OCI-LY7 (cell line): ENCODE results near the gene MLLT3.

Experiments
- EZH2phosphoT487 ChIP-seq: fragments of 200-600 bp; sonication (generic); IDR thresholded peaks from 2 replicates; pipeline ENCODE4 v1.6.1; 2018; ENCODE audit warnings: low read depth, borderline replicate concordance, mild to moderate bottlenecking, mixed run types, antibody characterized with exemption, low read length, moderate library complexity, mixed read lengths
- TF ChIP-seq, protein P1 (sequence below): fragments of 200-600 bp; sonication (generic); conservative IDR thresholded peaks from 2 replicates; pipeline ENCODE4 v1.5.1; 2014; ENCODE audit warnings: mild to moderate bottlenecking, antibody characterized with exemption, low read length, moderate library complexity, mixed read lengths

- TF ChIP-seq, protein P1, sequence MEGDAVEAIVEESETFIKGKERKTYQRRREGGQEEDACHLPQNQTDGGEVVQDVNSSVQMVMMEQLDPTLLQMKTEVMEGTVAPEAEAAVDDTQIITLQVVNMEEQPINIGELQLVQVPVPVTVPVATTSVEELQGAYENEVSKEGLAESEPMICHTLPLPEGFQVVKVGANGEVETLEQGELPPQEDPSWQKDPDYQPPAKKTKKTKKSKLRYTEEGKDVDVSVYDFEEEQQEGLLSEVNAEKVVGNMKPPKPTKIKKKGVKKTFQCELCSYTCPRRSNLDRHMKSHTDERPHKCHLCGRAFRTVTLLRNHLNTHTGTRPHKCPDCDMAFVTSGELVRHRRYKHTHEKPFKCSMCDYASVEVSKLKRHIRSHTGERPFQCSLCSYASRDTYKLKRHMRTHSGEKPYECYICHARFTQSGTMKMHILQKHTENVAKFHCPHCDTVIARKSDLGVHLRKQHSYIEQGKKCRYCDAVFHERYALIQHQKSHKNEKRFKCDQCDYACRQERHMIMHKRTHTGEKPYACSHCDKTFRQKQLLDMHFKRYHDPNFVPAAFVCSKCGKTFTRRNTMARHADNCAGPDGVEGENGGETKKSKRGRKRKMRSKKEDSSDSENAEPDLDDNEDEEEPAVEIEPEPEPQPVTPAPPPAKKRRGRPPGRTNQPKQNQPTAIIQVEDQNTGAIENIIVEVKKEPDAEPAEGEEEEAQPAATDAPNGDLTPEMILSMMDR: no peak
- TF ChIP-seq EZH2phosphoT487: no peak
Measured at GRCh38 chr9:20593105-20593504, 29.2 kb downstream of the MLLT3 start.
